Measurements from ENCODE around the gene PLA2G3.

- no peak for TF ChIP-seq CTCF (IDR thresholded peaks at IDR 0.05)
- no peak for TF ChIP-seq POLR2A (IDR thresholded peaks at IDR 0.05)
These were observed 13.0 kb downstream of the PLA2G3 start for GRCh38 chr22:31127181-31127772.
